Measurements from ENCODE around the gene TMEM179. TPM values are rescaled to one million over a fixed set of nuclear protein-coding genes. Genes with fewer than 3 reads are reported as not detected.

The TMEM179 gene
- total RNA-seq, 1 experiment from 2014 or later = 3.4 TPM

GRCh38 chr14:104596927-104597351 is 7.6 kb downstream of the TMEM179 start:
- H3K27me3 ChIP-seq (ENCODE audit: control insufficient read depth, insufficient read depth, low read length) = no peaks in the 10 kb centered on the region
- intact Hi-C loops (cut with micrococcal nuclease; ENCODE audit: unreplicated experiment) (no loop called here), in situ Hi-C loops (cut with HindIII; ENCODE audit: low pct_unique_long_range_greater_than_20kb, low sequenced_read_pairs) (no loop called here)
- no peaks in the 10 kb centered on the region for H3K4me1 ChIP-seq (ENCODE audit: control insufficient read depth, insufficient read depth, low read length)
- DNase-seq (ENCODE audit: low read depth, low spot score) (no peak), ATAC-seq (no peak)
- BruUV-seq (replicated peaks) = no TSS peak
- no peaks in the 10 kb centered on the region for H3K9me3 ChIP-seq (ENCODE audit: control insufficient read depth, insufficient read depth, low read depth, low read length)
- CTCF ChIA-PET = no interaction called here
- TF ChIP-seq, protein P1, sequence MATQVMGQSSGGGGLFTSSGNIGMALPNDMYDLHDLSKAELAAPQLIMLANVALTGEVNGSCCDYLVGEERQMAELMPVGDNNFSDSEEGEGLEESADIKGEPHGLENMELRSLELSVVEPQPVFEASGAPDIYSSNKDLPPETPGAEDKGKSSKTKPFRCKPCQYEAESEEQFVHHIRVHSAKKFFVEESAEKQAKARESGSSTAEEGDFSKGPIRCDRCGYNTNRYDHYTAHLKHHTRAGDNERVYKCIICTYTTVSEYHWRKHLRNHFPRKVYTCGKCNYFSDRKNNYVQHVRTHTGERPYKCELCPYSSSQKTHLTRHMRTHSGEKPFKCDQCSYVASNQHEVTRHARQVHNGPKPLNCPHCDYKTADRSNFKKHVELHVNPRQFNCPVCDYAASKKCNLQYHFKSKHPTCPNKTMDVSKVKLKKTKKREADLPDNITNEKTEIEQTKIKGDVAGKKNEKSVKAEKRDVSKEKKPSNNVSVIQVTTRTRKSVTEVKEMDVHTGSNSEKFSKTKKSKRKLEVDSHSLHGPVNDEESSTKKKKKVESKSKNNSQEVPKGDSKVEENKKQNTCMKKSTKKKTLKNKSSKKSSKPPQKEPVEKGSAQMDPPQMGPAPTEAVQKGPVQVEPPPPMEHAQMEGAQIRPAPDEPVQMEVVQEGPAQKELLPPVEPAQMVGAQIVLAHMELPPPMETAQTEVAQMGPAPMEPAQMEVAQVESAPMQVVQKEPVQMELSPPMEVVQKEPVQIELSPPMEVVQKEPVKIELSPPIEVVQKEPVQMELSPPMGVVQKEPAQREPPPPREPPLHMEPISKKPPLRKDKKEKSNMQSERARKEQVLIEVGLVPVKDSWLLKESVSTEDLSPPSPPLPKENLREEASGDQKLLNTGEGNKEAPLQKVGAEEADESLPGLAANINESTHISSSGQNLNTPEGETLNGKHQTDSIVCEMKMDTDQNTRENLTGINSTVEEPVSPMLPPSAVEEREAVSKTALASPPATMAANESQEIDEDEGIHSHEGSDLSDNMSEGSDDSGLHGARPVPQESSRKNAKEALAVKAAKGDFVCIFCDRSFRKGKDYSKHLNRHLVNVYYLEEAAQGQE (IDR thresholded peaks at IDR 0.05; ENCODE audit: insufficient read depth in 1 of 2, low read depth in 2 of 2, low read length in 1 of 2) = no peak
- TF ChIP-seq TCF7L2 (IDR thresholded peaks at IDR 0.05; ENCODE audit: low read depth, low read length) (no peak), SIN3A (IDR thresholded peaks at IDR 0.05; ENCODE audit: borderline replicate concordance, insufficient read depth, low read depth, low read length) (no peak), CTCF (IDR thresholded peaks at IDR 0.05) (no peak), POLR2AphosphoS5 (IDR thresholded peaks at IDR 0.05; ENCODE audit: low read depth, low read length) (no peak)
- H3K4me3 ChIP-seq (ENCODE audit: low read depth in 2 of 2, low read length in 2 of 2) = no peak overlapping the region
- POLR2A ChIA-PET = no interaction called here
- no peak overlapping the region for H3K27ac ChIP-seq (ENCODE audit: low read length)
- H3K36me3 ChIP-seq (ENCODE audit: control insufficient read depth, insufficient read depth, low read length) = no peaks in the 10 kb centered on the region

GRCh38 chr14:104596451-104596918 is 8.1 kb downstream of the TMEM179 start:
- in situ Hi-C loops (cut with HindIII; ENCODE audit: low pct_unique_long_range_greater_than_20kb, low sequenced_read_pairs) (no loop called here), intact Hi-C loops (cut with micrococcal nuclease; ENCODE audit: unreplicated experiment) (no loop called here)
- no peaks in the 10 kb centered on the region for H3K27me3 ChIP-seq (ENCODE audit: control insufficient read depth, insufficient read depth, low read length)
- no peak overlapping the region for H3K4me3 ChIP-seq (ENCODE audit: low read depth in 2 of 2, low read length in 2 of 2)
- no peak overlapping the region for H3K27ac ChIP-seq (ENCODE audit: low read length)
- TF ChIP-seq, protein P1 (IDR thresholded peaks at IDR 0.05; ENCODE audit: insufficient read depth in 1 of 2, low read depth in 2 of 2, low read length in 1 of 2) = no peak
- TF ChIP-seq CTCF (IDR thresholded peaks at IDR 0.05) (no peak), TCF7L2 (IDR thresholded peaks at IDR 0.05; ENCODE audit: low read depth, low read length) (no peak), SIN3A (IDR thresholded peaks at IDR 0.05; ENCODE audit: borderline replicate concordance, insufficient read depth, low read depth, low read length) (no peak), POLR2AphosphoS5 (IDR thresholded peaks at IDR 0.05; ENCODE audit: low read depth, low read length) (no peak)
- no peaks in the 10 kb centered on the region for H3K9me3 ChIP-seq (ENCODE audit: control insufficient read depth, insufficient read depth, low read depth, low read length)
- BruUV-seq (replicated peaks) = no TSS peak
- POLR2A ChIA-PET = no interaction called here
- CTCF ChIA-PET = no interaction called here
- H3K36me3 ChIP-seq (ENCODE audit: control insufficient read depth, insufficient read depth, low read length) = no peaks in the 10 kb centered on the region
- peak; percentile 26; the same call in 1 of the 2 replicates for ATAC-seq
- H3K4me1 ChIP-seq (ENCODE audit: control insufficient read depth, insufficient read depth, low read length) = no peaks in the 10 kb centered on the region
- no peak for DNase-seq (ENCODE audit: low read depth, low spot score)
